ENCODE measurements around the gene GAS2.
A peak's percentile ranks its signal among the peaks of the same experiment; 100 is the strongest.
"Not testable (repeated sequence)": the region's sequence is repeated elsewhere in the genome, so short reads cannot be mapped to it uniquely, and the experiment has no call there.

The GAS2 gene

DNA sequence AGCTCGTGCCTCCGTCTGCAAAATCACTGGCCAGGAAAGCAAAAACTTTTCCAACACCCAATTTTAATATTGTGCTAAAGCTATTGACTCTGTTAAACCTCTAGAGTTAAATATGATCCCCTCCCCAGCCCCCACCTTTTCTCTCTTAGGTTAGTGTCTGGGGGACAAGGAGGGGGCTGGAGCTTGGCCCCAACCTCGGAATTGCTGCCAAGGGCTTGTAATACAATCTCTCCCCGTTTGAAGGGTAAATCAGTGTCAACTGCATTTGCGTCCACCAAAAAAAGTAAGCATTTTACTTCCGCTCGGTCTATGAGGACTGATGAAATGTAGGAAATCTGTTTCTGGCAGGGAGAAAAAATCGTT is at the start of gene GAS2:
Gene GAS2, plus strand, starts transcription at position 287 of the 363 bp plus-strand sequence. CDS start 8,259 bp downstream, outside the sequence.
- peaks cover 0 to 1% of the 10 kb centered on the region in 2 donors for H3K36me3 Mint-ChIP-seq
- H3K9me3 Mint-ChIP-seq = no peaks in the 10 kb centered on the region
- H3K27ac Mint-ChIP-seq = no peak within 1 kb of the TSS
- H3K4me1 Mint-ChIP-seq = peaks cover 9 to 13% of the 10 kb centered on the region in 2 donors
- DNase-seq (no peak), ATAC-seq (replicated peaks) (no peak)
- peak within 1 kb of the TSS; percentile 64 to 67 for H3K4me3 Mint-ChIP-seq
- H3K27me3 Mint-ChIP-seq = peaks cover 36 to 42% of the 10 kb centered on the region in 2 donors

DNA sequence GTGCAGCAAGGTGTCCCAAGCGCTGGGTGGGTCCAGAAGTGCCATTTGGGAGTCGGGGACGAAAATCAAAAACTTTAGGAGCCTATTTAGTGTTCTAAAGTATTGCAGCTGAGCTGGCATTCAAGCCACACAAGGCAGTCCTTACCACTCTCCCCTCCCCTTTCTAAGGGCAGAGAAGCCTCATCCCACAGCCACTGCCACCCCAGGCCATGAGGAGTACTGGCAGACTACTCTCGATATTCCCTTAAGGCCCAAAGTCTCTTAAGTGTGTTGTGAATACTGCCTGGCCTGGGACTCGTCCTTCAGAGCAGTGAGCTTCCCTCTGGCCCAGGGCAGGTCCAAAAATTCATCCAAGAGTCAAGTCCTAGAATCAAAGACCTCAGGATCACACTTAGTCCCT is 48.5 kb upstream of the GAS2 start:
- DNase-seq (no peak), ATAC-seq (replicated peaks) (no peak)
- no peak overlapping the region for H3K27ac Mint-ChIP-seq
- H3K27me3 Mint-ChIP-seq = peaks cover 16 to 19% of the 10 kb centered on the region in 2 donors
- peaks cover 24 to 28% of the 10 kb centered on the region in 2 donors for H3K36me3 Mint-ChIP-seq
- H3K4me1 Mint-ChIP-seq = peaks cover 3 to 18% of the 10 kb centered on the region in 2 donors
- H3K4me3 Mint-ChIP-seq = no peak overlapping the region
- H3K9me3 Mint-ChIP-seq = peaks cover 3 to 6% of the 10 kb centered on the region in 2 donors

DNA sequence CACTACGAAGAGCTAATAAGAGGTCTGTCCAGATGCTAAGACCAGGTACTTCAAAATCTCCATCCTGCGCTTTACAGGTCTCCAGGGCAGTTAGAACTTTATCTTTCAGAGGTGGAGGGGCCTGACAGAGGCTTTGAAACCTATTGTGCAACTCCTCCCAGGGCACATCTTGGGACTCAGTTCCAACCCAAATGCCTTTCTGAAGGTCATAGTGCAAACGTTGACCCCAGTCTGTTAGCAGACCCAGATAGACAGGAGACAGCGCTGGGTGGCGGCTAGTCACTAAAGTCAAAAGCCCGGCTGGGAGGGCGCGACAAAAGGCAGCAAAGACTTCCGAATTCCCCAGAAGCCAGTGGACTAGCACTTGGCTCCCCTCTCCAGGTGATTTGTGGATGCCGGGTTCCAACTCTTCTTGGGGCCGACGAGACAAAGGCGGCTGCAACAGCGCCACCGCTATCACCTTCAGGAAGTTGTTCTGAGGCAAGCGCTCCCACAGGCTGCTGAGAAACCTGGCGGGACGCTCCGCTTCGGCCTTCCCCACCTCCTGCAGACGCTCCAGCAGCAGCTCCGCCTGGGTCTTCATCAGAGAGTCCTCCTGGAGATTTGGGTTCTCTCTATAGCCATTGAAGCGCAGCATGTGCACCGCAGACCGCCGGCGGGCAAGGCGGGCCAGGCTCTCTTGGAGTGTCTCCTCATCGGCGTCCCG is 41.5 kb upstream of the GAS2 start:
- Mint-ChIP-seq H3K27me3 (no peaks in the 10 kb centered on the region), H3K36me3 (peaks cover 17 to 21% of the 10 kb centered on the region in 2 donors), H3K9me3 (peaks cover 0 to 3% of the 10 kb centered on the region in 2 donors), H3K4me3 (peak overlapping the region; percentile 100), H3K27ac (peak overlapping the region; percentile 100), H3K4me1 (peaks cover 7 to 30% of the 10 kb centered on the region in 2 donors)
- DNase-seq = no peak
- peak; percentile 56 to 65 for ATAC-seq (replicated peaks)

DNA sequence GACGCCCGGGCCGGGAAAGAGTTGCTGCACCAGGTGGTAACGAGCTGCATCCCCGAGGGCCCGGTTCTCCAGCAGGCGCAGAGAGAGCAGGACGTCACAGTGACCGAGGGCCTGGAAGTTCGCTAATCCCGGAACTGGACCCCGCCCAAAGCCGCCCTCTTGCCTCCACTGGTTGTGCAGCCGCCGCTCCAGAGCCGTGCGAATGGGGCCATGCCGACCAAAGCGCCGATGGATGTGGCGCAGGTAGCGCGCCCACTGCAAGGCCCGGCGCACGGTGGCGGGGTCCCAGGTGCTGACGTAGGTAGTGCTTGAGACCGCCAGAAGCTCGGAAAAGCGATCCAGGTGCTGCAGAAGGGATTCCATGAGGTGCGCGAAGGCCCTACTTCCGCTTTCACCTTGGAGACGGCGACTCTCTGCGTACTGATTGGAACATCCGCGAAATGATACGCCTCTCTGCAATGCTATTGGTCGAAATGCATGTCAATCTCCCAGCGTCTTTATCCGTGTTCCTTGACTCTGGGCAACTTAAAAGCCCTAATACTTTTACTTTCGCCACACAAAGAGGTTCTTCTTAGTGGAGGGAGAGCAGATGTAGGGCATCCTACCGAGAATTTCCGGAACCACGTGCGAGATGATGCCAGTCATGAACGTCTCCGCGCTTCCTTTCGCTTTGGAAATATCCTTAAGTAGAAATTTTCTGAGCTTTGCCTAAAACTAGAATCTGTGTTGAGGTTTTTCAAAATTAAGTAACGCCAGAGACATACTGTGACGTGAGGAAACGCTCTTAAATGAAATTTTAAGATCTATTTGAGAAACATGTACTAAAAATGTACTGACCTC is 40.7 kb upstream of the GAS2 start, which contains the start of gene FANCF:
Gene FANCF, minus strand, starts transcription at position 376 of the 840 bp plus-strand sequence. Its CDS starts 13 bp downstream, at position 363.
- no peaks in the 10 kb centered on the region for H3K27me3 Mint-ChIP-seq
- peak within 1 kb of the TSS; percentile 100 for H3K27ac Mint-ChIP-seq
- H3K36me3 Mint-ChIP-seq = peaks cover 11 to 15% of the 10 kb centered on the region in 2 donors
- H3K4me3 Mint-ChIP-seq = peak within 1 kb of the TSS; percentile 100
- H3K4me1 Mint-ChIP-seq = peaks cover 8 to 24% of the 10 kb centered on the region in 2 donors
- DNase-seq = peak; percentile 96
- peak; percentile 93 to 95 for ATAC-seq (replicated peaks)
- peaks cover 0 to 2% of the 10 kb centered on the region in 2 donors for H3K9me3 Mint-ChIP-seq

DNA sequence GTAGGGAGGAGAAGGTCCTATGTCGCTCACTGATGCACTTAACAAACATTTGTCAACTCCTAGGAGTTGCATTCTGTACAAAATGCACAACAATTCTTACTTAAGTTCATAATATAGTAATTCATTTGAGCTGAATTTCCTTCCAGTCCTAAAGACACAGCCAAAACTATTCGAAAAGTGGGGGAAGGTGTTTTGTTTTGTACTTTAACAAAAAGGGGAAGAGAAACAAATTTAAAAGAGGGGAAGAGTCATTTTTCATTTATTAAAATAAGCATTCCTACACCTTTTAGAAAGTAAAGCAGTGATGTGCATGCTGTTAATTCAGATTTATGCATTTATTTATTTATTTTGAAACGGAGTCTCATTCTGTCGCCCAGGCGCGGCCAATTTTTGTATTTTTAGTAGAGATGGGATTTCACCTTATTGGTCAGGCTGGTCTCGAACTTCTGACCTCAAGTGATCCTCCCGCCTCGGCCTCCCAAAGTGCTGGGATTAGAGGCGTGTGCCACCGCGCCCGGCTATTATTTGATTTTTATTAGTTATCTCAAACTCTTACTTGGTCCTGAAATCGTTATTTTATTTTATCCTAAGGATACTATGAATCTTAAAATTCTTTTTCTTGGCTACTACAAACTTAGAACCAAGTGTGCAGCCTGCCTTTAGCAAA is 39.7 kb upstream of the GAS2 start:
- DNase-seq (no peak), ATAC-seq (replicated peaks) (no peak)
- H3K27me3 Mint-ChIP-seq = no peaks in the 10 kb centered on the region
- H3K4me3 Mint-ChIP-seq = peak overlapping the region; percentile 55 to 100
- H3K9me3 Mint-ChIP-seq = no peaks in the 10 kb centered on the region
- peaks cover 7 to 15% of the 10 kb centered on the region in 2 donors for H3K4me1 Mint-ChIP-seq
- H3K27ac Mint-ChIP-seq = peak overlapping the region; percentile 85
- peaks cover 2 to 7% of the 10 kb centered on the region in 2 donors for H3K36me3 Mint-ChIP-seq

GRCh38 chr11:22627421-22627820 is 39.0 kb upstream of the GAS2 start:
- no peak overlapping the region for H3K27ac Mint-ChIP-seq
- no peak overlapping the region for H3K4me3 Mint-ChIP-seq
- no peaks in the 10 kb centered on the region for H3K9me3 Mint-ChIP-seq
- ATAC-seq (replicated peaks) (no peak), DNase-seq (no peak)
- peaks cover 7 to 14% of the 10 kb centered on the region in 2 donors for H3K4me1 Mint-ChIP-seq
- no peaks in the 10 kb centered on the region for H3K27me3 Mint-ChIP-seq
- peaks cover 2 to 3% of the 10 kb centered on the region in 2 donors for H3K36me3 Mint-ChIP-seq

DNA sequence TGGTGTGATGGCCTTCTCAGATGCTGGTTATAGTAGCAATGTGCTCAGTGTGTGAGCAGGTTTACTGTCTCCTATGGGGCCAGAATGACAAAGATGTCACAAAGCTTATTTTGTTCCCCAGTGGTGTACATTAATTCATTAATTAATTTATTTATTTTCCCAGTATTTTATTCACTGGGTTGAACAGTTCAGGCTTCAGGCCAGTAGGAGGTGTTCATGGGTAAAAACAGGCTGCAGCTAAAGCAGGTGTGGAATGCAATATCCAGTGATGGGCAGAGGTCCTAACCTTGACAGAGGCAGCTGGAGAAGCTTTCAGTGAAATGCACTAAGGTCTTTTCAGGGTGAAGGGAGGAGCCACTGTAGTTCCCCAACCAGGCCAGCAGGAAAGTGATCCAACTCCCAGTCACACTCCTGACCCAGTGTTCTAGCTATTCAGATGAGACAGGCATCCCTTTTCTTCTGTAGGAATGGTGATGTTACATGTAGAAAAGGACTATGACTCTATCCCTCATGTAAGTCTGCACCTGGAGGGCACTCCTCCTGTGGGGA is 33.0 kb upstream of the GAS2 start:
- DNase-seq (no peak), ATAC-seq (replicated peaks) (no peak)
- H3K36me3 Mint-ChIP-seq = peaks cover 8 to 14% of the 10 kb centered on the region in 2 donors
- H3K9me3 Mint-ChIP-seq = no peaks in the 10 kb centered on the region
- no peaks in the 10 kb centered on the region for H3K27me3 Mint-ChIP-seq
- H3K4me3 Mint-ChIP-seq = no peak overlapping the region
- H3K4me1 Mint-ChIP-seq = peaks cover 0 to 4% of the 10 kb centered on the region in 2 donors
- H3K27ac Mint-ChIP-seq = no peak overlapping the region

- DNase-seq (no peak), ATAC-seq (replicated peaks) (peak in 1 of 2 donors; percentile 21)
- H3K4me3 Mint-ChIP-seq = no peak overlapping the region
These were observed 31.3 kb upstream of the GAS2 start for GRCh38 chr11:22634897-22635629.

GRCh38 chr11:22635689-22636088 is 30.7 kb upstream of the GAS2 start:
- peak; percentile 25 for ATAC-seq (replicated peaks)

More at GRCh38 chr11:22634897-22635629, 31.3 kb upstream of the GAS2 start:
- peaks cover 0 to 4% of the 10 kb centered on the region in 2 donors for H3K4me1 Mint-ChIP-seq
- no peaks in the 10 kb centered on the region for H3K27me3 Mint-ChIP-seq
- no peaks in the 10 kb centered on the region for H3K9me3 Mint-ChIP-seq
- peaks cover 6 to 11% of the 10 kb centered on the region in 2 donors for H3K36me3 Mint-ChIP-seq
- H3K27ac Mint-ChIP-seq = no peak overlapping the region

DNA sequence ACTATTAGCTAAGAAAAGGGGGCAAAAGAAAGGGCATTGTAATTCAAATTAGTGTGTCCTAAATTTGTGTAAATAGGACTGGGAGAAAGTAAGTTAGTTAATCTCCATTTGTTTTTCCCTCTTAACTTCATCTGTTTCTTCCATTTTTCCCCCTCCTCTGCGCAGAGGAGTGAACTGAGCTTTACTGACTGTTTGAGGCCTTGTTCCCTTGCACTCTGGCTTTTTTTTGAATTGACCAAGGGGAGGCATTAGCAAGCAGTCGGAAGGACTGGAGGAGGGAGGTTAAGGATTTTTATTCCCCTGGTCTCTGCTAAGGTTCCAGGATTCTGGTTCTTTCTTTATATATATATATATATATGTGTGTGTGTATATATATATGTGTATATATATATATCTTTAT is 25.5 kb upstream of the GAS2 start:
- Mint-ChIP-seq H3K27ac (no peak overlapping the region), H3K27me3 (no peaks in the 10 kb centered on the region), H3K9me3 (no peaks in the 10 kb centered on the region), H3K4me3 (no peak overlapping the region), H3K36me3 (peaks cover 0 to 2% of the 10 kb centered on the region in 2 donors), H3K4me1 (no peaks in the 10 kb centered on the region)
- ATAC-seq (replicated peaks) = no peak
- DNase-seq = no peak

More at GRCh38 chr11:22635689-22636088, 30.7 kb upstream of the GAS2 start:
- no peaks in the 10 kb centered on the region for H3K27me3 Mint-ChIP-seq
- H3K4me3 Mint-ChIP-seq = no peak overlapping the region
- DNase-seq = no peak
- H3K4me1 Mint-ChIP-seq = peaks cover 0 to 2% of the 10 kb centered on the region in 2 donors
- no peak overlapping the region for H3K27ac Mint-ChIP-seq
- no peaks in the 10 kb centered on the region for H3K9me3 Mint-ChIP-seq
- peaks cover 6 to 11% of the 10 kb centered on the region in 2 donors for H3K36me3 Mint-ChIP-seq

GRCh38 chr11:22641559-22641958 is 24.9 kb upstream of the GAS2 start:
- Mint-ChIP-seq H3K27ac (no peak overlapping the region), H3K9me3 (no peaks in the 10 kb centered on the region), H3K4me3 (no peak overlapping the region), H3K27me3 (no peaks in the 10 kb centered on the region), H3K4me1 (no peaks in the 10 kb centered on the region), H3K36me3 (no peaks in the 10 kb centered on the region)
- no peak for ATAC-seq (replicated peaks)
- DNase-seq = no peak

DNA sequence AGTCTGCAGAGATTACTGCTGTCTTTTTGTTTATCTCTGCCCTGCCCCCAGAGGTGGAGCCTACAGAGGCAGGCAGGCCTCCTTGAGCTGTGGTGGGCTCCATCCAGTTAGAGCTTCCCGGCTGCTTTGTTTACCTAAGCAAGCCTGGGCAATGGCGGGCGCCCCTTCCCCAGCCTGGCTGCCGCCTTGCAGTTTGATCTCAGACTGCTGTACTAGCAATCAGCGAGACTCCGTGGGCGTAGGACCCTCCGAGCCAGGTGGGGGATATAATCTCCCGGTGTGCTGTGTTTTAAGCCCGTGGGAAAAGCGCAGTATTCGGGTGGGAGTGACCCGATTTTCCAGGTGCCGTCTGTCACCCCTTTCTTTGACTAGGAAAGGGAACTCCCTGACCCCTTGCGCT is 14.1 kb upstream of the GAS2 start:
- H3K36me3 Mint-ChIP-seq = peaks cover 7 to 10% of the 10 kb centered on the region in 2 donors
- DNase-seq; H3K4me3 Mint-ChIP-seq; H3K27ac Mint-ChIP-seq; H3K4me1 Mint-ChIP-seq; H3K27me3 Mint-ChIP-seq; ATAC-seq (replicated peaks); H3K9me3 Mint-ChIP-seq: not testable (repeated sequence)

GRCh38 chr11:22656130-22656529 is 10.3 kb upstream of the GAS2 start:
- DNase-seq (no peak), ATAC-seq (replicated peaks) (no peak)
- Mint-ChIP-seq H3K4me1 (peaks cover 7 to 8% of the 10 kb centered on the region in 2 donors), H3K4me3 (no peak overlapping the region), H3K36me3 (peaks cover 9% of the 10 kb centered on the region in 2 donors), H3K27me3 (peaks cover 4% of the 10 kb centered on the region in 2 donors), H3K9me3 (peaks cover 0 to 2% of the 10 kb centered on the region in 2 donors), H3K27ac (no peak overlapping the region)

Data from stimulated activated naive B cell treated with anti-CD40 and anti-IgM and Interleukin-4, amounts not matched to agents 10 μg/mL and 1 μg/mL and 100 μg/mL, for 72 hours (primary cell).